HG02798 (cell line): Measurements from ENCODE around the gene CEP55.

ENCODE experiments used
- ATAC-seq: cut with Tn5 transposase; IDR thresholded peaks from one replicate; pipeline ENCODE4 v1.9.1; 2021; ENCODE audit warnings: mild to moderate bottlenecking; ENCODE audit not compliant: unreplicated experiment, poor library complexity

CEP55 gene

GRCh38 chr10:93554760-93555432 is 58.5 kb downstream of the CEP55 start:
- no peak for ATAC-seq

GRCh38 chr10:93559490-93559889 is 63.1 kb downstream of the CEP55 start:
- ATAC-seq: no peak

GRCh38 chr10:93560541-93560940 is 64.1 kb downstream of the CEP55 start:
- ATAC-seq: no peak

- ATAC-seq: no peak
Measured at GRCh38 chr10:93565446-93565845, 69.0 kb downstream of the CEP55 start.

GRCh38 chr10:93566435-93567276 is 70.2 kb downstream of the CEP55 start, which contains the start of gene FFAR4:
TSS of gene FFAR4 (plus strand) at chr10:93566665. CDS start at chr10:93566721, 56 bp downstream.
- no peak for ATAC-seq

- ATAC-seq: no peak
Measured at GRCh38 chr10:93567277-93568104, 71.1 kb downstream of the CEP55 start.

- ATAC-seq: no peak
Measured at GRCh38 chr10:93568105-93568390, 71.6 kb downstream of the CEP55 start.

GRCh38 chr10:93570383-93570782 is 74.0 kb downstream of the CEP55 start:
- no peak for ATAC-seq

GRCh38 chr10:93572606-93573005 is 76.2 kb downstream of the CEP55 start:
- ATAC-seq: no peak

- no peak for ATAC-seq
Measured at GRCh38 chr10:93573051-93573909, 76.9 kb downstream of the CEP55 start.

- ATAC-seq: no peak
Measured at GRCh38 chr10:93573924-93574323, 77.5 kb downstream of the CEP55 start.

- no peak for ATAC-seq
Measured at GRCh38 chr10:93576888-93577287, 80.5 kb downstream of the CEP55 start.

- ATAC-seq: no peak
Measured at GRCh38 chr10:93577565-93577964, 81.2 kb downstream of the CEP55 start.
